Heart left ventricle (tissue), 16 donors: Measurements from ENCODE around the gene ARHGAP26. TPM values are rescaled to one million over a fixed set of nuclear protein-coding genes. Genes with fewer than 3 reads are reported as not detected.

Experiments used
- ATAC-seq, 4 donors: fragments of 200-7000 bp; cut with Tn5 transposase; one replicate each; pipeline ENCODE4 v1.9.1; 2020 to 2022; ENCODE audit warnings: moderate library complexity in 4 of 4, mild to moderate bottlenecking in 3 of 4, moderate number of reproducible peaks in 1 of 4
- DNase-seq, 5 donors: peaks; one replicate each; pipeline ENCODE4 v3.0.0-alpha.2; 2020
- H3K27ac ChIP-seq, 12 donors: fragments of 200-600 bp; sonication (generic) in 4 of 12; one replicate each; pipeline versions ENCODE4 v1.5.0 to v1.8.0; 2016 to 2022; ENCODE audit warnings: mild to moderate bottlenecking in 2 of 12
- H3K27me3 ChIP-seq, 9 donors: fragments of 200-600 bp; sonication (generic) in 2 of 9; one replicate each; pipeline versions ENCODE4 v1.5.1 to v1.8.0; 2016 to 2022; ENCODE audit warnings: mild to moderate bottlenecking in 3 of 9
- H3K36me3 ChIP-seq, 9 donors: fragments of 200-600 bp; sonication (generic) in 2 of 9; one replicate each; pipeline versions ENCODE4 v1.5.0 to v1.8.0; 2018 to 2022; ENCODE audit warnings: mild to moderate bottlenecking in 2 of 9
- H3K4me1 ChIP-seq, 12 donors: fragments of 200-600 bp; sonication (generic) in 4 of 12; one replicate each; pipeline versions ENCODE4 v1.5.0 to v1.8.0; 2016 to 2022; ENCODE audit warnings: mild to moderate bottlenecking in 3 of 12
- H3K4me3 ChIP-seq, 12 donors: fragments of 200-600 bp; sonication (generic) in 4 of 12; one replicate each; pipeline versions ENCODE4 v1.5.0 to v1.8.0; 2017 to 2022; ENCODE audit warnings: mild to moderate bottlenecking in 9 of 12, moderate library complexity in 4 of 12
- H3K9me3 ChIP-seq, 12 donors: fragments of 200-600 bp; sonication (generic) in 4 of 12; one replicate each; pipeline versions ENCODE4 v1.5.0 to v1.8.0; 2016 to 2022; ENCODE audit warnings: mild to moderate bottlenecking in 1 of 12
- CTCF ChIP-seq, 12 donors: fragments of 200-600 bp; sonication (generic) in 4 of 12; IDR thresholded peaks; one replicate each; pipeline versions ENCODE4 v1.5.0 to v1.8.0; 2018 to 2022; ENCODE audit warnings: antibody characterized with exemption in 12 of 12, mild to moderate bottlenecking in 5 of 12
- POLR2A ChIP-seq, 2 donors: fragments of 450-650 bp; IDR thresholded peaks; one replicate each; pipeline ENCODE4 v1.6.1; 2017; ENCODE audit warnings: antibody characterized with exemption in 2 of 2, mild to moderate bottlenecking in 2 of 2, moderate library complexity in 2 of 2
- WGBS, 4 donors: extraction: QIAGEN DNeasy Blood & Tissue Kit in 2 of 4; methylation state at CpG; one replicate each; pipeline versions ENCODE4 v1.1.5 to v1.1.7; 2013 to 2018; 5-methylcytosine and 5-hydroxymethylcytosine counted together
- intact Hi-C, 10 donors: fragments of 100-400 bp; cut with DNase I; formaldehyde crosslinking; loops; one replicate each; pipeline versions ENCODE4 v1.11.1 to v1.14.2; 2022
- polyA plus RNA-seq, 2 donors: library from polyadenylated mRNA; stranded (reverse); fragments of 200-250 nt; gene quantifications; one replicate each; pipeline ENCODE4 v1.2.3, GENCODE V29; 2013
- total RNA-seq, 9 donors: library from RNA; depleted of rRNA in 2 of 9; stranded (reverse); fragments of >200 nt in 2 of 9; fragmentation: NEBNext Ultra II Directional in 3 of 9; extraction: Animal tissue kit (Norgen Biotek cat#: 25700) in 3 of 9; gene quantifications; one replicate each; pipeline versions ENCODE4 v1.1.0 to v1.2.4, GENCODE V29; 2016 to 2023
- donor health status: ischemic (EF 13 %, LVEDD 7.1; RV severe dilation, severe dysfunction).
- donor health status: healthy with polysubstance abuse.
- donor health status: DM: no; HTN: yes; CAD: no.
- donor health status: DM: no; HTN: no; CAD: no.
- donor health status: ischemic (EF 25% LVEDD 6.9; RV normal size, moderate dysfunction).
- donor health status: ischemic (EF 25% LVEDD 5.7; RV mildly dilated, moderate dysfunction).
- donor health status: healthy.
- donor health status: DM: yes; HTN: yes; CAD: no.
- donor health status: ischemic (EF 35%, LVEDD 5.7; RV mildly dilated, moderate dysfunction).
- donor health status: nonischemic (EF 11% LVEDD 7.7; RV severe dilation, severe dysfunction).
- donor health status: DM: yes; HTN: yes; CAD: no.
- donor health status: PGD.
- donor health status: ischemic (EF 29% LVEDD 5.4; RV normal size, mild dysfunction).
- donor health status: nonischemic (EF 23%, LVEDD 6.1; RV moderate dilation, normal function).

Gene ARHGAP26
- total and polyA plus RNA-seq, 11 donors, result 11.9 to 52.1 (median 33.7) TPM

- Histone ChIP-seq H3K4me1 (peaks cover 3 to 89% (median 66%) of the 10 kb centered on the region in 12 donors), H3K36me3 (no peaks in the 10 kb centered on the region), H3K27ac (no peak overlapping the region), H3K4me3 (no peak overlapping the region), H3K27me3 (no peaks in the 10 kb centered on the region), H3K9me3 (peaks cover 0 to 5% (median 0%) of the 10 kb centered on the region in 12 donors)
- intact Hi-C loops, result loop anchor here in 1 of 10 donors (5.0 kb wide), 1 partner anchor 37 kb away; no protein-coding TSS in a partner anchor
- ATAC-seq (no peak), DNase-seq (no peak)
- 93 to 100% (median 98%) methylated on average over 5 of the region's 5 CpGs for WGBS, 4 donors
- TF ChIP-seq CTCF (IDR thresholded peaks at IDR 0.05), result no peak
- TF ChIP-seq POLR2A (IDR thresholded peaks at IDR 0.05), result no peak
Observed at GRCh38 chr5:142820447-142820846, 50.3 kb downstream of the ARHGAP26 start.

GRCh38 chr5:142821034-142821732, 51.0 kb downstream of the ARHGAP26 start:
- ATAC-seq (no peak), DNase-seq (no peak)
- H3K9me3 ChIP-seq, result peaks cover 0 to 5% (median 0%) of the 10 kb centered on the region in 12 donors
- intact Hi-C loops, result loop anchor here in 1 of 10 donors (5.0 kb wide), 1 partner anchor 36 kb away; no protein-coding TSS in a partner anchor
- H3K4me3 ChIP-seq, result no peak overlapping the region
- no peak for TF ChIP-seq POLR2A (IDR thresholded peaks at IDR 0.05)
- H3K27ac ChIP-seq, result peak overlapping the region in 1 of 12 donors; percentile 65
- H3K36me3 ChIP-seq, result no peaks in the 10 kb centered on the region
- peaks cover 3 to 89% (median 66%) of the 10 kb centered on the region in 12 donors for H3K4me1 ChIP-seq
- WGBS, 4 donors, result 87 to 97% (median 92%) methylated on average over 2 of the region's 2 CpGs
- H3K27me3 ChIP-seq, result no peaks in the 10 kb centered on the region

- H3K27ac ChIP-seq, result peak overlapping the region in 1 of 12 donors; percentile 65
- H3K4me1 ChIP-seq, result peaks cover 3 to 89% (median 66%) of the 10 kb centered on the region in 12 donors
- H3K4me3 ChIP-seq, result no peak overlapping the region
- no peaks in the 10 kb centered on the region for H3K36me3 ChIP-seq
- H3K9me3 ChIP-seq, result peaks cover 0 to 5% (median 0%) of the 10 kb centered on the region in 12 donors
- DNase-seq (no peak), ATAC-seq (peak in 2 of 4 donors; percentile 24 to 25)
- WGBS, 4 donors, result 68 to 75% (median 70%) methylated on average over 3 of the region's 3 CpGs
- no peak for TF ChIP-seq CTCF (IDR thresholded peaks at IDR 0.05)
- TF ChIP-seq POLR2A (IDR thresholded peaks at IDR 0.05), result no peak
- intact Hi-C loops, result loop anchor here in 1 of 10 donors (5.0 kb wide), 1 partner anchor 35 kb away; no protein-coding TSS in a partner anchor
- no peaks in the 10 kb centered on the region for H3K27me3 ChIP-seq
Observed at GRCh38 chr5:142821733-142822487, 51.7 kb downstream of the ARHGAP26 start.

- TF ChIP-seq CTCF (IDR thresholded peaks at IDR 0.05) (no peak), POLR2A (IDR thresholded peaks at IDR 0.05) (no peak)
- Histone ChIP-seq H3K27me3 (no peaks in the 10 kb centered on the region), H3K4me1 (peaks cover 1 to 89% (median 65%) of the 10 kb centered on the region in 12 donors), H3K36me3 (no peaks in the 10 kb centered on the region), H3K9me3 (peaks cover 0 to 5% (median 0%) of the 10 kb centered on the region in 12 donors), H3K27ac (no peak overlapping the region), H3K4me3 (no peak overlapping the region)
- intact Hi-C loops, result loop anchor here in 1 of 10 donors (5.0 kb wide), 1 partner anchor 34 kb away; no protein-coding TSS in a partner anchor
- no peak for ATAC-seq
- no peak for DNase-seq
- 59 to 73% (median 66%) methylated on average over 2 of the region's 2 CpGs for WGBS, 4 donors
Observed at GRCh38 chr5:142823126-142823525, 52.9 kb downstream of the ARHGAP26 start.
